ENCODE data around the gene CRYAB.

CRYAB gene

DNA sequence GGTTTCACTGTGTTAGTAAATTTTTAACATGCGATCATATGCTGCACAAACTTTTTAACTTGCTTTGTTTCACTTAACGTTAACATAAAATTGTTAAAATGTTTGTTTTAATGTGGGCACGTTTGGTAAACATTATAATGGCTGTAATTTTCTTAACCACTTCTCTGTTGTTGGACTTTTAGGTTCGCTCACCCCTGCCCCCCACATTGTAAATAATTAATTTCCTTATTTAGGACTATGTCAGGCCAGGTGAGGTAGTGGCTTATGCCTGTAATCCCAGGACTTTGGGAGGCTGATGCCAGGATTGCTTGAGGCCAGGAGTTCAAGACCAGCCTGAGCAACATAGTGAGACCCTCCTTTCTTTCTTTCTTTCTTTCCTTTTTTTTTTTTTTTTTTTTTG lies 18.9 kb upstream of the CRYAB start:
- ChIA-PET CTCF (interaction anchor here (0.9 kb wide), 1 partner anchor 48 kb away, joined by 3 read pairs; no protein-coding TSS in a partner anchor), POLR2A (no interaction called here)
- TF ChIP-seq CTBP1 (IDR thresholded peaks at IDR 0.05; ENCODE audit: borderline replicate concordance) (no peak), L3MBTL2 (conservative IDR thresholded peaks at IDR 0.05) (no peak), NFRKB (IDR thresholded peaks at IDR 0.05) (no peak), SUZ12 (IDR thresholded peaks at IDR 0.05) (no peak), FOXK2 (IDR thresholded peaks at IDR 0.05) (no peak), HDGF (IDR thresholded peaks at IDR 0.05; ENCODE audit: borderline replicate concordance) (no peak), ELF4 (IDR thresholded peaks at IDR 0.05) (no peak), ARNT (IDR thresholded peaks at IDR 0.05) (no peak), BHLHE40 (IDR thresholded peaks at IDR 0.05; ENCODE audit: borderline replicate concordance) (no peak), FOXA1 (IDR thresholded peaks at IDR 0.05) (no peak), ZNF384 (IDR thresholded peaks at IDR 0.05) (no peak), TARDBP (IDR thresholded peaks at IDR 0.05) (no peak), FOXM1 (IDR thresholded peaks at IDR 0.05; ENCODE audit: borderline replicate concordance) (no peak), SP1 (IDR thresholded peaks at IDR 0.05) (no peak), LEF1 (IDR thresholded peaks at IDR 0.05; ENCODE audit: borderline replicate concordance) (no peak)
- TF ChIP-seq, protein P1, sequence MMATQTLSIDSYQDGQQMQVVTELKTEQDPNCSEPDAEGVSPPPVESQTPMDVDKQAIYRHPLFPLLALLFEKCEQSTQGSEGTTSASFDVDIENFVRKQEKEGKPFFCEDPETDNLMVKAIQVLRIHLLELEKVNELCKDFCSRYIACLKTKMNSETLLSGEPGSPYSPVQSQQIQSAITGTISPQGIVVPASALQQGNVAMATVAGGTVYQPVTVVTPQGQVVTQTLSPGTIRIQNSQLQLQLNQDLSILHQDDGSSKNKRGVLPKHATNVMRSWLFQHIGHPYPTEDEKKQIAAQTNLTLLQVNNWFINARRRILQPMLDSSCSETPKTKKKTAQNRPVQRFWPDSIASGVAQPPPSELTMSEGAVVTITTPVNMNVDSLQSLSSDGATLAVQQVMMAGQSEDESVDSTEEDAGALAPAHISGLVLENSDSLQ (IDR thresholded peaks at IDR 0.05), result no peak
- DNase-seq (ENCODE audit: extremely low spot score), result no peak

DNA sequence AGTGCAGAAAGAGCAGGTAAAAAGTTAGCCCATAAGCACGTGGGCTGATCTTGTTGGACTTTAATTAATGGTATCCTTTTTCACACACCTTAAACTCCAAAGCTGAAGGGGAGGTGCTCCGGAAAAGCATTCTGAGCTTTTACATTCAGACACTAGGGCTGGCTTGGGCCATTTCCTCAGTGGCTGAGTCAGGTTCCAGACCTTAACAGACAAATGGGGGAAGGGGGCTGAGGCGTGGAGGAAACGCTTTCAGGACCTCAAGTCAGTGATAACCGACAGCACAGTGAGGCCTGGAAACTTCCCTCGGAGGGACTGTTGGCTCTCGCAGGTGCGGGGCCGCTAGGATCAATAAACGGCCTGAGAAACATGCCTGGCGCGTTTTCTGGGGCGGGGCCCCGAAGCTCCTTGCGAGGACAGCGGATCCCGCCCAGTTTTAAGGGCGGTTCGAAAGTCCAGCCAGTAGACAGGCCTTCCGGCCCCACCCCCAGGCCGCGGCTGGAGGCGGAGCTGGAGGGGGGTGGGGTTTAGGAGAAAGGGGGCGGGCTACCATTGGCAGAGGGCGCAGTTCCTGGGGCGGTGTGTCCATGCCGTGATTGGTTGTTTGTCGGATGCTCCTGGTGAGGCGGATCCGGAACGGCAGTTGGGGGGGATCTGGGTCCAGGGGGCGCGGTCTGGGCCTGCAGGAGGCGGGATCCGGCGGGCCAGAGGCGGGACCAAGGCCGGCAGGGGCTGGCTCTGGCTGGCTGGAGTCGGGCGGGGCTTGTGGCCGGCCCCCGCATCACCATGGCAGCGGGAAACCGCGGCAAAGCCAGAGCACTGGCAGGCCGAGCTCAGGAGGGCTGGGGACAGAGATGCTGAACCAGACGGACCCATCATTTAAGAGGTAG lies 15.2 kb upstream of the CRYAB start:
- ChIA-PET POLR2A (interaction anchor here (0.6 to 2.0 kb wide), 30 partner anchors 8 to 355 kb away, joined by 3 to 20 read pairs (median 4); partner anchors contain the start of genes ALG9, C11orf52, CFAP68 and DIXDC1), CTCF (interaction anchor here (0.6 to 1.7 kb wide), 6 partner anchors 8 to 162 kb away, joined by 3 to 5 read pairs (median 3); no protein-coding TSS in a partner anchor)
- DNase-seq (ENCODE audit: extremely low spot score), result peak; percentile 97
- TF ChIP-seq L3MBTL2 (conservative IDR thresholded peaks at IDR 0.05), result peak; percentile 71
- TF ChIP-seq FOXA1 (IDR thresholded peaks at IDR 0.05), result no peak

DNA sequence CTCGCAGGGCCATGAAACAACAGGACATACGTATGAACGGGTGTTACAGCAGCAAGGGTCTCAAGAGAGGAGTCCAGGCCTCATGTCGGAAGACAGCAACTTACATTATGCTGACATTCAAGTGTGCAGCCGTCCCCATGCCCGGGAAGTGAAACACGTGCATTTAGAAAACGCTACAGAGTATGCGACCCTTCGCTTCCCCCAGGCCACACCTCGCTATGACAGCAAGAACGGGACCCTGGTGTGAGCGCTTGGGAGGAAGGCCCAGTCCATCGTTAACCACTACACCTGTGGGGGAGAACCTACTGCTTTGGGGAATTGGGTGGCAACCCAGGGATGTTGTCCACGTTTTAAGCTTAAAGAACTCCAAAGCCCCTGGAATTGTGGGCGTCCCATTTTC lies 14.4 kb upstream of the CRYAB start:
- no peak for TF ChIP-seq NFRKB (IDR thresholded peaks at IDR 0.05)
- TF ChIP-seq FOXM1 (IDR thresholded peaks at IDR 0.05; ENCODE audit: borderline replicate concordance), result no peak
- no peak for TF ChIP-seq TARDBP (IDR thresholded peaks at IDR 0.05)
- no peak for TF ChIP-seq HDGF (IDR thresholded peaks at IDR 0.05; ENCODE audit: borderline replicate concordance)
- TF ChIP-seq LEF1 (IDR thresholded peaks at IDR 0.05; ENCODE audit: borderline replicate concordance), result no peak
- TF ChIP-seq, protein P1 (IDR thresholded peaks at IDR 0.05), result no peak
- ChIA-PET POLR2A (interaction anchor here (0.7 to 2.0 kb wide), 20 partner anchors 7 to 356 kb away, joined by 3 to 20 read pairs (median 6); partner anchors contain the start of genes ALG9, C11orf52, CFAP68 and DIXDC1), CTCF (interaction anchor here (1.0 to 1.7 kb wide), 4 partner anchors 9 to 56 kb away, joined by 3 to 5 read pairs (median 3); no protein-coding TSS in a partner anchor)
- no peak for DNase-seq (ENCODE audit: extremely low spot score)

DNA sequence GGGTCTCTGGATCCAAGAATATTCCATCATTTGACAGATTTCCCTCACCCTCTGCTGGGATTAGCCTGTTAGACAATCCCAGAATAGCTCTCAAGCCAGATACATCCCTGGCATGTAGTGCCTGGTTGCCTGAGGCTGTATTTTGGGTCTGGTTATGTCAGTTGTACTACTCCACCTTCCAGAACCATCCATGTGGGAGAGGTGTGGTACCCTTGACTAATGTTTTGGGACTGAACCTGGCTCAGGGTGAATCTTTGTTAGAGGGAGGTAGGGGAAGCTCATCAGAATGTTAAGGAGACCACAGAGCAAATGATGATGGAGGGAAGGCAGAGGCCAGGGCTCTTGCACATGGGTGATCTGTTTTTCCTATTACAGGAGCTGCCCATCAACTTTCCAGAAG lies 12.4 kb upstream of the CRYAB start:
- ChIA-PET POLR2A (interaction anchor here (1.5 kb wide), 1 partner anchor 52 kb away, joined by 4 read pairs; the partner anchor contains the start of gene ALG9), CTCF (no interaction called here)
- DNase-seq (ENCODE audit: extremely low spot score), result no peak
- TF ChIP-seq HDGF (IDR thresholded peaks at IDR 0.05; ENCODE audit: borderline replicate concordance) (no peak), ZNF384 (IDR thresholded peaks at IDR 0.05) (no peak), FOXA1 (IDR thresholded peaks at IDR 0.05) (no peak), TARDBP (IDR thresholded peaks at IDR 0.05) (no peak), NFRKB (IDR thresholded peaks at IDR 0.05) (no peak), ELF4 (IDR thresholded peaks at IDR 0.05) (no peak), SUZ12 (IDR thresholded peaks at IDR 0.05) (no peak), BHLHE40 (IDR thresholded peaks at IDR 0.05; ENCODE audit: borderline replicate concordance) (no peak)

DNA sequence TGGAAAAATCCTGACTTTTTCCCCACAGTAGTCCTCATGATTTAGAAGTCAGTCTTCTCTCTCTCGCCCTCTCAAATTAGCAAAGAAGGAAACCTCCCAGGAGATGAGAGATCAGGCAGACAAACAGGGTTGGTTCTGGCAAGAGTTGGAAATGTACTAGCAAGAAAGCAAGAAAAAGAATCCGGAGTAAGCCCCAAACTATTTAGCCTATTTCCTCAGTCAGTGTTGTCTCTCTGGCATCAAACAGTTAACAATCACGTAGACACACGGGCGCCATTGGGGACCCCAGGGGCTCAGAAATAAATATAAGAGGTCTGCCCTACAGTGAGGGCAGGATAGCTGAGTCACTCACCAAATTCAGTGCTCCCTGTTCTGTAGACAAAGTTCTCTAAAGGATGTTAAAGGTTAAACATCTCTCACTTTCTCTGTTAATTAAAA lies 11.8 kb upstream of the CRYAB start:
- TF ChIP-seq FOXK2 (IDR thresholded peaks at IDR 0.05), result no peak
- TF ChIP-seq CTBP1 (IDR thresholded peaks at IDR 0.05; ENCODE audit: borderline replicate concordance), result no peak
- no peak for TF ChIP-seq ZNF384 (IDR thresholded peaks at IDR 0.05)
- no peak for TF ChIP-seq LEF1 (IDR thresholded peaks at IDR 0.05; ENCODE audit: borderline replicate concordance)
- no peak for TF ChIP-seq HDGF (IDR thresholded peaks at IDR 0.05; ENCODE audit: borderline replicate concordance)
- no peak for TF ChIP-seq SP1 (IDR thresholded peaks at IDR 0.05)
- no peak for TF ChIP-seq L3MBTL2 (conservative IDR thresholded peaks at IDR 0.05)
- TF ChIP-seq, protein P1 (IDR thresholded peaks at IDR 0.05), result no peak
- no peak for TF ChIP-seq SUZ12 (IDR thresholded peaks at IDR 0.05)
- TF ChIP-seq TARDBP (IDR thresholded peaks at IDR 0.05), result no peak
- TF ChIP-seq FOXM1 (IDR thresholded peaks at IDR 0.05; ENCODE audit: borderline replicate concordance), result no peak
- TF ChIP-seq ARNT (IDR thresholded peaks at IDR 0.05), result no peak
- TF ChIP-seq NFRKB (IDR thresholded peaks at IDR 0.05), result no peak
- TF ChIP-seq ELF4 (IDR thresholded peaks at IDR 0.05), result no peak
- no peak for TF ChIP-seq FOXA1 (IDR thresholded peaks at IDR 0.05)
- no peak for TF ChIP-seq BHLHE40 (IDR thresholded peaks at IDR 0.05; ENCODE audit: borderline replicate concordance)
- ChIA-PET POLR2A (no interaction called here), CTCF (interaction anchor here (0.7 kb wide), 1 partner anchor 11 kb away, joined by 3 read pairs; no protein-coding TSS in a partner anchor)
- DNase-seq (ENCODE audit: extremely low spot score), result no peak

DNA sequence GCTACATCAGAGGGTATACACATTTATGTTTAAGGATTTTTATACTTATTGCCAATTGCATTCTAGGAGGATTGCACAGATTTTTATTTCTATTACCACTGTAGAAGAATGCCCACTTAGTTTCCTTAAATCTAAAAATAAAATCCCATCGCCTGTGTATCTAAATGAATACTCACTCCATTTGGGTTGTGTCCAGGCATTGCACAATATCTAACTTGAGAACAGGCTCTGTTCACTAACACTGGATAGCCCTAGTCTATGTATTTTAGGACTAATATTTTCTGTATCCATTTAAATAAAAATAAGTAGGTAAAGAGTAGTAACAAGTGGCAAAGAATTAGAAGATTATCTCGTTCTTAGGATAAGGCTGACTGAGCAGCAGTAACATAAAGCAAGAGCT lies 11.2 kb upstream of the CRYAB start:
- POLR2A ChIA-PET, result no interaction called here
- no peak for DNase-seq (ENCODE audit: extremely low spot score)
- CTCF ChIA-PET, result interaction anchor here (0.7 kb wide), 1 partner anchor 11 kb away, joined by 3 read pairs; no protein-coding TSS in a partner anchor

More for the DNA sequence above, 11.2 kb upstream of the CRYAB start:
- TF ChIP-seq ARNT (IDR thresholded peaks at IDR 0.05) (no peak), HDGF (IDR thresholded peaks at IDR 0.05; ENCODE audit: borderline replicate concordance) (no peak), FOXM1 (IDR thresholded peaks at IDR 0.05; ENCODE audit: borderline replicate concordance) (no peak), SUZ12 (IDR thresholded peaks at IDR 0.05) (no peak), FOXK2 (IDR thresholded peaks at IDR 0.05) (no peak), SP1 (IDR thresholded peaks at IDR 0.05) (no peak), LEF1 (IDR thresholded peaks at IDR 0.05; ENCODE audit: borderline replicate concordance) (no peak), ZNF384 (IDR thresholded peaks at IDR 0.05) (no peak), NFRKB (IDR thresholded peaks at IDR 0.05) (no peak), TARDBP (IDR thresholded peaks at IDR 0.05) (no peak), FOXA1 (IDR thresholded peaks at IDR 0.05) (no peak), ELF4 (IDR thresholded peaks at IDR 0.05) (no peak)
- TF ChIP-seq, protein P1 (IDR thresholded peaks at IDR 0.05), result no peak

Measured in HEK293T (cell line).